AG10803 (cell line): ENCODE measurements around the gene POU2F2.
A peak's percentile ranks its signal among the peaks of the same experiment; 100 is the strongest.

Experiments
- DNase-seq: peaks from one replicate; pipeline ENCODE4 v3.0.0; 2010; ENCODE audit warnings: low read depth
- H3K4me3 ChIP-seq: 2 replicates; pipeline ENCODE4 v1.5.1; 2011; ENCODE audit warnings: mild to moderate bottlenecking, low read length, control low read depth
- TF ChIP-seq, protein P1 (sequence below): conservative IDR thresholded peaks from 2 replicates; pipeline ENCODE4 v1.5.1; 2011; ENCODE audit warnings: mild to moderate bottlenecking, low read length, control low read depth, inconsistent platforms

POU2F2 gene

DNA sequence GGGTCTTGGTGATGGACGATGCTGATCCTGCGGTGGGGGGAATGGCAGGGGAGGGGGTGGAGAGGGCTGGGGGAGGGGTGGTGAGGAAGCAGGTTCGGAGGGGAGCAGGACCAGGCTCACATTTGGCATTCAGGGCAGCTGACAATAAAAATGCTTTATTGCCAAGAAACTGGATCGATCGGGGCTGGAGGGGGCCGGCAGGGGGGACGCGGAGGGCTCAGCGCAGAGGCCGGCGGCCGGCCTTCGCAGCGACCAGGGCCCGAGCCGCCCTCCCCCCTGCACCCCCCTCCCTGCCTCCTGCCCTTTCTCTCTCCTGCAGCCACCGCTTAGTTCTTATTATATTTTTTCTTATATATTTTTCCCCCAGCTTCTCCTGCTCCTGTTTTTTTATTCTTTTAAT lies 18.1 kb upstream of the POU2F2 start:
- DNase-seq: no peak
- TF ChIP-seq, protein P1, sequence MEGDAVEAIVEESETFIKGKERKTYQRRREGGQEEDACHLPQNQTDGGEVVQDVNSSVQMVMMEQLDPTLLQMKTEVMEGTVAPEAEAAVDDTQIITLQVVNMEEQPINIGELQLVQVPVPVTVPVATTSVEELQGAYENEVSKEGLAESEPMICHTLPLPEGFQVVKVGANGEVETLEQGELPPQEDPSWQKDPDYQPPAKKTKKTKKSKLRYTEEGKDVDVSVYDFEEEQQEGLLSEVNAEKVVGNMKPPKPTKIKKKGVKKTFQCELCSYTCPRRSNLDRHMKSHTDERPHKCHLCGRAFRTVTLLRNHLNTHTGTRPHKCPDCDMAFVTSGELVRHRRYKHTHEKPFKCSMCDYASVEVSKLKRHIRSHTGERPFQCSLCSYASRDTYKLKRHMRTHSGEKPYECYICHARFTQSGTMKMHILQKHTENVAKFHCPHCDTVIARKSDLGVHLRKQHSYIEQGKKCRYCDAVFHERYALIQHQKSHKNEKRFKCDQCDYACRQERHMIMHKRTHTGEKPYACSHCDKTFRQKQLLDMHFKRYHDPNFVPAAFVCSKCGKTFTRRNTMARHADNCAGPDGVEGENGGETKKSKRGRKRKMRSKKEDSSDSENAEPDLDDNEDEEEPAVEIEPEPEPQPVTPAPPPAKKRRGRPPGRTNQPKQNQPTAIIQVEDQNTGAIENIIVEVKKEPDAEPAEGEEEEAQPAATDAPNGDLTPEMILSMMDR: no peak
- H3K4me3 ChIP-seq: no peak overlapping the region

GRCh38 chr19:42149447-42150202 lies 17.4 kb upstream of the POU2F2 start:
- DNase-seq: no peak
- TF ChIP-seq, protein P1: no peak
- H3K4me3 ChIP-seq: no peak overlapping the region

DNA sequence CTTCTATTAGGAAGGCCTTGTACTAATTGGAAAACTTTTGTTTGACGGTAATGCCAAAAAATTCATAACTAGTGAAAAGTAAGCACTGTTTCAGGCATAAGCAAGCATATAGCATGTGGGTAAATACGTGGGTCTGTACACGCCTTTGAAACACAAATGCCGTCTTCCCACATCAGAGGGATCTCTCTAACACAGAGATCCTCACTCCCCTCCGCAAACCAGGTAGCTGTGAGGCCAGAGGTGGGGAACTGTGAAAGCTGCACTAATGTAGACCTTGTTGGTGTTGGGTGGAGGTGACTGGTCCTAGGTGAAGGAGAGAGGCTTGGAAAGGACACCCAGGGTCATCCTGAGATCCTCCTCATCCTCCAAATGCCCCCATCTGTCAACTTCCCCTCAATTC lies 16.0 kb upstream of the POU2F2 start:
- TF ChIP-seq, protein P1: no peak
- DNase-seq: no peak
- no peak overlapping the region for H3K4me3 ChIP-seq

- TF ChIP-seq, protein P1: no peak
- no peak overlapping the region for H3K4me3 ChIP-seq
- DNase-seq: no peak
These were observed 11.3 kb upstream of the POU2F2 start for GRCh38 chr19:42143341-42144234.

GRCh38 chr19:42140125-42140754 lies 8.0 kb upstream of the POU2F2 start:
- peak; percentile 60 for DNase-seq
- no peak overlapping the region for H3K4me3 ChIP-seq
- TF ChIP-seq, protein P1: no peak

GRCh38 chr19:42134535-42135070 lies 2.4 kb upstream of the POU2F2 start:
- no peak overlapping the region for H3K4me3 ChIP-seq
- TF ChIP-seq, protein P1: no peak
- DNase-seq: no peak
